ENCODE measurements around the gene PDHB. TPM values are rescaled to one million over a fixed set of nuclear protein-coding genes. Genes with fewer than 3 reads are reported as not detected.

PDHB gene
- total and polyA plus RNA-seq, 2 of the 13 experiments (the other 11 are each of a cell fraction or from before 2014, with no cell fraction given), result 108 to 153 TPM

DNA sequence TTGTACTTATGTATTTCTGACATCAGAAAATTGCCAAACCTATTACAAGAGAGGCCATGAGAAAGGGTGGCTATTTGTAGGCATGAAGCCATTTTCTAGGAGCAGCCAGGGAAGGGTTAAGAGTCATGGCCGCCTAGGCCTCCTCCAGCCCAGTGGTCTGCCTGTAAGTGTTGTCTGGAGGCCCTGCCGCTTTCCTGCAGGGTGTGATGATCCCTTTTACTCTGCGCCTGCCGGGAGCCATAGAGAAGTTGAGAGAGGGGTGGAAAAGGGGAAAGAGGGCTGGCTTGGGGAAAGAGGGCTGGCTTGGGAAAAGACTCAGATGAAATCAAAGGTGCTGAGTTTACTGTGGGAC, 29.2 kb upstream of the PDHB start (continued):
- TF ChIP-seq PAWR (CRISPR knock-in tag; IDR thresholded peaks at IDR 0.05; ENCODE audit: borderline replicate concordance), result no peak
- TF ChIP-seq TCF12 (IDR thresholded peaks at IDR 0.05), result no peak
- no peak for TF ChIP-seq TCF12 (CRISPR knock-in tag; IDR thresholded peaks at IDR 0.05)
- no peak for TF ChIP-seq ZNF234 (CRISPR knock-in tag; conservative IDR thresholded peaks at IDR 0.05)
- TF ChIP-seq ZNF644 (CRISPR knock-in tag; IDR thresholded peaks at IDR 0.05; ENCODE audit: low read depth), result peak; percentile 62
- TF ChIP-seq, protein P1, sequence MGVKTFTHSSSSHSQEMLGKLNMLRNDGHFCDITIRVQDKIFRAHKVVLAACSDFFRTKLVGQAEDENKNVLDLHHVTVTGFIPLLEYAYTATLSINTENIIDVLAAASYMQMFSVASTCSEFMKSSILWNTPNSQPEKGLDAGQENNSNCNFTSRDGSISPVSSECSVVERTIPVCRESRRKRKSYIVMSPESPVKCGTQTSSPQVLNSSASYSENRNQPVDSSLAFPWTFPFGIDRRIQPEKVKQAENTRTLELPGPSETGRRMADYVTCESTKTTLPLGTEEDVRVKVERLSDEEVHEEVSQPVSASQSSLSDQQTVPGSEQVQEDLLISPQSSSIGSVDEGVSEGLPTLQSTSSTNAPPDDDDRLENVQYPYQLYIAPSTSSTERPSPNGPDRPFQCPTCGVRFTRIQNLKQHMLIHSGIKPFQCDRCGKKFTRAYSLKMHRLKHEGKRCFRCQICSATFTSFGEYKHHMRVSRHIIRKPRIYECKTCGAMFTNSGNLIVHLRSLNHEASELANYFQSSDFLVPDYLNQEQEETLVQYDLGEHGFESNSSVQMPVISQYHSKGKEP (CRISPR knock-in tag; IDR thresholded peaks at IDR 0.05), result no peak
- TF ChIP-seq RBM22 (optimal IDR thresholded peaks at IDR 0.05; ENCODE audit: low read length), result no peak
- TF ChIP-seq PCBP2 (optimal IDR thresholded peaks at IDR 0.05; ENCODE audit: low read depth, low read length, poor library complexity, severe bottlenecking), result no peak
- TF ChIP-seq ZMYM2 (CRISPR knock-in tag; IDR thresholded peaks at IDR 0.05), result no peak
- no peak for TF ChIP-seq MYC (CRISPR knock-in tag; IDR thresholded peaks at IDR 0.05; ENCODE audit: borderline replicate concordance)
- TF ChIP-seq, protein P2, sequence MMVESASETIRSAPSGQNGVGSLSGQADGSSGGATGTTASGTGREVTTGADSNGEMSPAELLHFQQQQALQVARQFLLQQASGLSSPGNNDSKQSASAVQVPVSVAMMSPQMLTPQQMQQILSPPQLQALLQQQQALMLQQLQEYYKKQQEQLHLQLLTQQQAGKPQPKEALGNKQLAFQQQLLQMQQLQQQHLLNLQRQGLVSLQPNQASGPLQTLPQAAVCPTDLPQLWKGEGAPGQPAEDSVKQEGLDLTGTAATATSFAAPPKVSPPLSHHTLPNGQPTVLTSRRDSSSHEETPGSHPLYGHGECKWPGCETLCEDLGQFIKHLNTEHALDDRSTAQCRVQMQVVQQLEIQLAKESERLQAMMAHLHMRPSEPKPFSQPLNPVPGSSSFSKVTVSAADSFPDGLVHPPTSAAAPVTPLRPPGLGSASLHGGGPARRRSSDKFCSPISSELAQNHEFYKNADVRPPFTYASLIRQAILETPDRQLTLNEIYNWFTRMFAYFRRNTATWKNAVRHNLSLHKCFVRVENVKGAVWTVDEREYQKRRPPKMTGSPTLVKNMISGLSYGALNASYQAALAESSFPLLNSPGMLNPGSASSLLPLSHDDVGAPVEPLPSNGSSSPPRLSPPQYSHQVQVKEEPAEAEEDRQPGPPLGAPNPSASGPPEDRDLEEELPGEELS (CRISPR knock-in tag; IDR thresholded peaks at IDR 0.05), result 0 out of 2 replicates have a peak, but pooled peaks have one; percentile 12
- TF ChIP-seq, protein P3, sequence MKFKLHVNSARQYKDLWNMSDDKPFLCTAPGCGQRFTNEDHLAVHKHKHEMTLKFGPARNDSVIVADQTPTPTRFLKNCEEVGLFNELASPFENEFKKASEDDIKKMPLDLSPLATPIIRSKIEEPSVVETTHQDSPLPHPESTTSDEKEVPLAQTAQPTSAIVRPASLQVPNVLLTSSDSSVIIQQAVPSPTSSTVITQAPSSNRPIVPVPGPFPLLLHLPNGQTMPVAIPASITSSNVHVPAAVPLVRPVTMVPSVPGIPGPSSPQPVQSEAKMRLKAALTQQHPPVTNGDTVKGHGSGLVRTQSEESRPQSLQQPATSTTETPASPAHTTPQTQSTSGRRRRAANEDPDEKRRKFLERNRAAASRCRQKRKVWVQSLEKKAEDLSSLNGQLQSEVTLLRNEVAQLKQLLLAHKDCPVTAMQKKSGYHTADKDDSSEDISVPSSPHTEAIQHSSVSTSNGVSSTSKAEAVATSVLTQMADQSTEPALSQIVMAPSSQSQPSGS (CRISPR knock-in tag; IDR thresholded peaks at IDR 0.05), result no peak
- peak; percentile 84; the same call in 1 of the 2 replicates for TF ChIP-seq ZMYM3 (CRISPR knock-in tag; IDR thresholded peaks at IDR 0.05)
- TF ChIP-seq SATB2 (CRISPR knock-in tag; IDR thresholded peaks at IDR 0.05), result no peak
- no peak for TF ChIP-seq PPARG (CRISPR knock-in tag; conservative IDR thresholded peaks at IDR 0.05)
- TF ChIP-seq KDM3A (CRISPR knock-in tag; IDR thresholded peaks at IDR 0.05; ENCODE audit: low read depth), result no peak
- TF ChIP-seq NAIF1 (CRISPR knock-in tag; IDR thresholded peaks at IDR 0.05; ENCODE audit: borderline replicate concordance), result no peak
- TF ChIP-seq ZNF83 (CRISPR knock-in tag; IDR thresholded peaks at IDR 0.05; ENCODE audit: borderline replicate concordance), result no peak
- no peak for TF ChIP-seq RORA (CRISPR knock-in tag; IDR thresholded peaks at IDR 0.05)
- TF ChIP-seq NCOA1 (CRISPR knock-in tag; IDR thresholded peaks at IDR 0.05), result peak; percentile 81; the same call in 1 of the 2 replicates
- no peak for TF ChIP-seq MED8 (CRISPR knock-in tag; IDR thresholded peaks at IDR 0.05; ENCODE audit: insufficient replicate concordance)
- TF ChIP-seq, protein P4, sequence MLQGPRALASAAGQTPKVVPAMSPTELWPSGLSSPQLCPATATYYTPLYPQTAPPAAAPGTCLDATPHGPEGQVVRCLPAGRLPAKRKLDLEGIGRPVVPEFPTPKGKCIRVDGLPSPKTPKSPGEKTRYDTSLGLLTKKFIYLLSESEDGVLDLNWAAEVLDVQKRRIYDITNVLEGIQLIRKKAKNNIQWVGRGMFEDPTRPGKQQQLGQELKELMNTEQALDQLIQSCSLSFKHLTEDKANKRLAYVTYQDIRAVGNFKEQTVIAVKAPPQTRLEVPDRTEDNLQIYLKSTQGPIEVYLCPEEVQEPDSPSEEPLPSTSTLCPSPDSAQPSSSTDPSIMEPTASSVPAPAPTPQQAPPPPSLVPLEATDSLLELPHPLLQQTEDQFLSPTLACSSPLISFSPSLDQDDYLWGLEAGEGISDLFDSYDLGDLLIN (CRISPR knock-in tag; IDR thresholded peaks at IDR 0.05; ENCODE audit: borderline replicate concordance), result no peak
- TF ChIP-seq SMAD3 (CRISPR knock-in tag; IDR thresholded peaks at IDR 0.05), result no peak
- TF ChIP-seq, protein P5, sequence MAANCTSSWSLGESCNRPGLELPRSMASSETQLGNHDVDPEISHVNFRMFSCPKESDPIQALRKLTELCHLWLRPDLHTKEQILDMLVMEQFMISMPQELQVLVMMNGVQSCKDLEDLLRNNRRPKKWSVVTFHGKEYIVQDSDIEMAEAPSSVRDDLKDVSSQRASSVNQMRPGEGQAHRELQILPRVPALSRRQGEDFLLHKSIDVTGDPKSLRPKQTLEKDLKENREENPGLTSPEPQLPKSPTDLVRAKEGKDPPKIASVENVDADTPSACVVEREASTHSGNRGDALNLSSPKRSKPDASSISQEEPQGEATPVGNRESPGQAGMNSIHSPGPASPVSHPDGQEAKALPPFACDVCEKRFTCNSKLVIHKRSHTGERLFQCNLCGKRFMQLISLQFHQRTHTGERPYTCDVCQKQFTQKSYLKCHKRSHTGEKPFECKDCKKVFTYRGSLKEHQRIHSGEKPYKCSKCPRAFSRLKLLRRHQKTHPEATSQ (CRISPR knock-in tag; IDR thresholded peaks at IDR 0.05; ENCODE audit: borderline replicate concordance), result no peak
- no peak for TF ChIP-seq MAFF (IDR thresholded peaks at IDR 0.05; ENCODE audit: low read depth, low read length)

Measured in HepG2 (cell line).